Lung (tissue), 12 donors: ENCODE measurements around the gene RBPJ. TPM values are rescaled to one million over a fixed set of nuclear protein-coding genes. Genes with fewer than 3 reads are reported as not detected.

Experiments used
- ATAC-seq: fragments of 200-7000 bp; cut with Tn5 transposase; one replicate; pipeline ENCODE4 v1.9.1; 2020; ENCODE audit warnings: moderate number of reproducible peaks; ENCODE audit not compliant: insufficient read depth, low FRiP score
- DNase-seq, 3 donors: peaks; one replicate each; pipeline ENCODE4 v3.0.0-alpha.2; 2013 to 2017
- H3K27ac ChIP-seq, 2 donors: one replicate each; pipeline ENCODE4 v1.5.1; 2013; ENCODE audit warnings: mild to moderate bottlenecking in 2 of 2, moderate library complexity in 2 of 2, control low read depth in 1 of 2, inconsistent platforms in 1 of 2, low read depth in 1 of 2, low read length in 1 of 2
- H3K27me3 ChIP-seq, 3 donors: one replicate each; pipeline ENCODE4 v1.5.1; 2013; ENCODE audit warnings: low read length in 2 of 3; ENCODE audit not compliant: control insufficient read depth in 3 of 3, insufficient read depth in 3 of 3
- H3K36me3 ChIP-seq, 4 donors: one replicate each; pipeline ENCODE4 v1.5.1; 2013; ENCODE audit warnings: low read length in 4 of 4, mild to moderate bottlenecking in 1 of 4, moderate library complexity in 1 of 4; ENCODE audit not compliant: control insufficient read depth in 4 of 4, insufficient read depth in 4 of 4
- H3K4me1 ChIP-seq, 5 donors: one replicate each; pipeline ENCODE4 v1.5.1; 2013; ENCODE audit warnings: low read length in 5 of 5, mild to moderate bottlenecking in 2 of 5, moderate library complexity in 1 of 5; ENCODE audit not compliant: control insufficient read depth in 5 of 5, insufficient read depth in 5 of 5
- H3K4me3 ChIP-seq: one replicate; pipeline ENCODE4 v1.5.1; 2013; ENCODE audit warnings: mild to moderate bottlenecking, control low read depth, moderate library complexity
- H3K9ac ChIP-seq, 2 donors: one replicate each; pipeline ENCODE4 v1.5.1; 2013; ENCODE audit warnings: low read length in 2 of 2, control low read depth in 1 of 2; ENCODE audit not compliant: insufficient read depth in 1 of 2
- H3K9me3 ChIP-seq, 4 donors: one replicate each; pipeline ENCODE4 v1.5.1; 2013; ENCODE audit warnings: low read length in 3 of 4, mild to moderate bottlenecking in 1 of 4, moderate library complexity in 1 of 4; ENCODE audit not compliant: control insufficient read depth in 4 of 4, insufficient read depth in 3 of 4
- CTCF ChIP-seq: IDR thresholded peaks from 2 replicates; pipeline ENCODE4 v1.5.1; 2012; ENCODE audit warnings: mild to moderate bottlenecking; ENCODE audit errors: control extremely low read depth, extremely low read depth
- WGBS, 2 donors: extraction: QIAGEN DNeasy Blood & Tissue Kit; methylation state at CpG; one replicate each; pipeline ENCODE4 v1.1.7; 2013; 5-methylcytosine and 5-hydroxymethylcytosine counted together
- polyA plus RNA-seq, 2 donors: library from polyadenylated mRNA; stranded (reverse); fragments of 200-250 nt; gene quantifications; one replicate each; pipeline ENCODE4 v1.2.1, GENCODE V29; 2013
- total RNA-seq, 2 donors: library from RNA; depleted of rRNA in 1 of 2; stranded (reverse); fragments of >200 nt in 1 of 2; gene quantifications; one replicate each; pipeline ENCODE4 v1.2.1, GENCODE V29; 2014 to 2021
- donor health status: control.
- donor health status: control.
- donor health status: Bipolar disorder and iron deficiency.
- donor health status: healthy.
- donor health status: DM: yes; HTN: yes; CAD: no.

Gene RBPJ
- total and polyA plus RNA-seq, 4 donors = 39.1 to 130 (median 58.9) TPM

GRCh38 chr4:26482508-26483462 lies 162.0 kb downstream of the RBPJ start:
- H3K9ac ChIP-seq = no peak overlapping the region
- no peak for ATAC-seq
- 62 to 67% methylated on average over 3 of the region's 3 CpGs for WGBS, 2 donors
- H3K9me3 ChIP-seq = no peaks in the 10 kb centered on the region
- DNase-seq = peak in 2 of 3 donors; percentile 13 to 60
- no peaks in the 10 kb centered on the region for H3K27me3 ChIP-seq
- H3K36me3 ChIP-seq = no peaks in the 10 kb centered on the region
- no peak overlapping the region for H3K4me3 ChIP-seq
- H3K27ac ChIP-seq = no peak overlapping the region
- peaks cover 0 to 23% (median 10%) of the 10 kb centered on the region in 5 donors for H3K4me1 ChIP-seq
- no peak for TF ChIP-seq CTCF

GRCh38 chr4:26484032-26484515 lies 163.3 kb downstream of the RBPJ start:
- peaks cover 0 to 23% (median 10%) of the 10 kb centered on the region in 5 donors for H3K4me1 ChIP-seq
- DNase-seq (peak in 2 of 3 donors; percentile 44 to 69), ATAC-seq (no peak)
- H3K9ac ChIP-seq = no peak overlapping the region
- no peaks in the 10 kb centered on the region for H3K27me3 ChIP-seq
- no peak for TF ChIP-seq CTCF
- no peaks in the 10 kb centered on the region for H3K9me3 ChIP-seq
- H3K36me3 ChIP-seq = no peaks in the 10 kb centered on the region
- H3K27ac ChIP-seq = no peak overlapping the region
- WGBS, 2 donors = 58 to 74% methylated on average over 2 of the region's 2 CpGs
- no peak overlapping the region for H3K4me3 ChIP-seq

- H3K4me3 ChIP-seq = no peak overlapping the region
- DNase-seq (peak in 2 of 3 donors; percentile 29 to 37), ATAC-seq (no peak)
- no peak overlapping the region for H3K9ac ChIP-seq
- H3K4me1 ChIP-seq = peaks cover 0 to 25% (median 10%) of the 10 kb centered on the region in 5 donors
- no peaks in the 10 kb centered on the region for H3K27me3 ChIP-seq
- whole genome bisulfite sequencing, 2 donors = 78 to 84% methylated on average over 5 of the region's 5 CpGs
- no peaks in the 10 kb centered on the region for H3K9me3 ChIP-seq
- TF ChIP-seq CTCF = no peak
- H3K36me3 ChIP-seq = no peaks in the 10 kb centered on the region
- H3K27ac ChIP-seq = no peak overlapping the region
Measured at GRCh38 chr4:26484516-26484915, 163.7 kb downstream of the RBPJ start.

Other genes with a start within 250 kb of the RBPJ start
- under 1 TPM in 1 of 2 donors, not detected in 1; 0.14 TPM for gene CCKAR, start 169.5 kb downstream of the RBPJ start, total RNA-seq
- gene CCKAR, start 169.5 kb downstream of the RBPJ start, polyA plus RNA-seq = not detected